ENCODE data around the gene WDR89.
"Not testable (repeated sequence)": the region's sequence is repeated elsewhere in the genome, so short reads cannot be mapped to it uniquely, and the experiment has no call there.

WDR89 gene

GRCh38 chr14:63603749-63604277 lies 37.9 kb downstream of the WDR89 start:
- no peak overlapping the region for H3K4me3 ChIP-seq (ENCODE audit: control insufficient read depth, low read depth, low read length)
- TF ChIP-seq CTCF (conservative IDR thresholded peaks at IDR 0.05; ENCODE audit: control insufficient read depth, insufficient read depth, low read depth, low read length) = no peak
- no peak for DNase-seq (ENCODE audit: low read depth)

DNA sequence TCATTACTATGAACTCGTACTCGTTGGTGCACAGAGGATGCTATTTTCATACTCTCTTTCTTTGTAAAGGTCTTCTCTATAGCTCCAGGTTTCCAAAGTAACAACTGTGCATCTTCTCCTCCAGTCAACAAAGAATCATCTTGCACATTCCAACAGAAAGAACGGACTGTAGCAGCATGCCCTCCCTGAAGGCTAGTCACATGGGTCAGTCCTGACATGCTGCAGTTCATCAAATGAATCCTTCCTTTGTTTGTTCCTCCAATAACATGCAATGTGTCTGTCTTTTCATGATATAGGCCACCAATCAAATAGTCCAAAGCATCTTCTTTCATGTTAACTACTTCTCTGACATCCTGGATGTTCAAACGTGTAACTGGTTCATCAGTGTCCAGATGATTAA lies 42.9 kb downstream of the WDR89 start:
- no peak for TF ChIP-seq CTCF (conservative IDR thresholded peaks at IDR 0.05; ENCODE audit: control insufficient read depth, insufficient read depth, low read depth, low read length)
- no peak overlapping the region for H3K4me3 ChIP-seq (ENCODE audit: control insufficient read depth, low read depth, low read length)

GRCh38 chr14:63596998-63597658 lies 44.5 kb downstream of the WDR89 start:
- TF ChIP-seq CTCF (conservative IDR thresholded peaks at IDR 0.05; ENCODE audit: control insufficient read depth, insufficient read depth, low read depth, low read length) = no peak
- no peak overlapping the region for H3K4me3 ChIP-seq (ENCODE audit: control insufficient read depth, low read depth, low read length)
- DNase-seq (ENCODE audit: low read depth) = no peak

More for the DNA sequence above, 42.9 kb downstream of the WDR89 start:
- no peak for DNase-seq (ENCODE audit: low read depth)

GRCh38 chr14:63594455-63595372 lies 47.0 kb downstream of the WDR89 start:
- H3K4me3 ChIP-seq (ENCODE audit: control insufficient read depth, low read depth, low read length) = no peak overlapping the region
- DNase-seq (ENCODE audit: low read depth) = no peak
- no peak for TF ChIP-seq CTCF (conservative IDR thresholded peaks at IDR 0.05; ENCODE audit: control insufficient read depth, insufficient read depth, low read depth, low read length)

- not testable (repeated sequence) for DNase-seq (ENCODE audit: low read depth); H3K4me3 ChIP-seq (ENCODE audit: control insufficient read depth, low read depth, low read length)
These were observed 58.6 kb downstream of the WDR89 start for GRCh38 chr14:63583046-63583445.

DNA sequence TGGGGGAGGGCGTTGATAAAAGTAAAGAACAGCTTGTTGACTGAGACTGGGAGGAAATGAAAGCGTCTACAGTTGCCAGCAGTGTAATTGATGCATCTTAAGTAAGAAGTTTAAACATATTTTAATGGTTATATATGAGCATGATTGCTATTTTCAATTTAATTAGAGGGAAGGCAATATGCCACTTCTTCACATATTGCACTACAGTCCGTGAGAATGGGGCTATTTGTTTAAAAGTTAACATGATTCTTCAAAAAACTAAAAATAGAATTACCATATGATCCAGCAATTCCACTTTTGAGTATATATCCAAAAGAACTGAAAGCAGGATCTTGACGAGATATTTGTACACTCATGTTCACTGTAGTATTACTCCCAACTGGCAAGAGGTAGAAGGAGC lies 60.2 kb downstream of the WDR89 start:
- DNase-seq (ENCODE audit: low read depth) = no peak
- H3K4me3 ChIP-seq (ENCODE audit: control insufficient read depth, low read depth, low read length) = no peak overlapping the region

More for the DNA sequence above, 60.2 kb downstream of the WDR89 start:
- TF ChIP-seq CTCF (conservative IDR thresholded peaks at IDR 0.05; ENCODE audit: control insufficient read depth, insufficient read depth, low read depth, low read length) = no peak
